Endothelial cell of umbilical vein (primary cell): ENCODE results near the gene APOL2. TPM values are rescaled to one million over a fixed set of nuclear protein-coding genes. Genes with fewer than 3 reads are reported as not detected.

ENCODE experiments used
- BruUV-seq: library from RNA; stranded (reverse); fragments of 400-500 nt; replicated peaks from 2 replicates; lab custom pipeline; 2021; lab: Mats Ljungman, UMichigan
- CTCF ChIA-PET: fragments of 300-600, 350-600 bp; sonication (Branson Sonifier 250); formaldehyde crosslinking; loops from one replicate; lab custom pipeline; 2021; ENCODE audit warnings: antibody characterized with exemption, inconsistent platforms; lab: Charles Lee
- POLR2A ChIA-PET: fragments of 300-600, 350-600 bp; sonication (Branson Sonifier 250); formaldehyde crosslinking; loops from one replicate; lab custom pipeline; 2021; ENCODE audit warnings: antibody characterized with exemption, inconsistent platforms; lab: Charles Lee
- DNase-seq: peaks from one replicate; pipeline ENCODE4 v3.0.0-alpha.2; 2011; ENCODE audit warnings: low read depth, low spot score
- FAIRE-seq: peaks from 2 replicates; lab custom pipeline; 2011; peaks lifted over from hg19 to GRCh38; lab: Jason Lieb, UNC
- H2AFZ ChIP-seq: 2 replicates; pipeline ENCODE4 v1.6.0; 2012; ENCODE audit warnings: low read depth, low read length, control low read depth, inconsistent platforms
- H3K27ac ChIP-seq: 2 replicates; pipeline ENCODE4 v1.5.1; 2011; ENCODE audit warnings: low read depth, mild to moderate bottlenecking, control low read depth, low read length, moderate library complexity; ENCODE audit not compliant: insufficient read depth
- H3K27me3 ChIP-seq, 2 experiments: 2 replicates each; pipeline versions ENCODE4 v1.6.0 to v1.6.1; 2011; ENCODE audit warnings: low read length in 2 of 2, mixed read lengths in 1 of 2; ENCODE audit not compliant: control insufficient read depth in 2 of 2, insufficient read depth in 2 of 2
- H3K36me3 ChIP-seq, 2 experiments: 2 replicates in 1 of 2; 3 replicates in 1 of 2; pipeline ENCODE4 v1.5.1; 2011; ENCODE audit warnings: low read length in 2 of 2, mild to moderate bottlenecking in 1 of 2, moderate library complexity in 1 of 2; ENCODE audit not compliant: control insufficient read depth in 2 of 2, insufficient read depth in 2 of 2; ENCODE audit errors: extremely low read depth in 1 of 2
- H3K4me1 ChIP-seq: 3 replicates; pipeline ENCODE4 v1.5.1; 2011; ENCODE audit warnings: mild to moderate bottlenecking, low read length; ENCODE audit not compliant: control insufficient read depth, insufficient read depth; ENCODE audit errors: extremely low read depth
- H3K4me2 ChIP-seq: 2 replicates; pipeline ENCODE4 v1.6.1; 2011; ENCODE audit warnings: low read length, control low read depth, mixed read lengths; ENCODE audit not compliant: insufficient read depth
- H3K4me3 ChIP-seq, 3 experiments: fragments of 200-600 bp in 1 of 3; sonication (generic), shearing (Covaris generic) in 1 of 3; replicated peaks in 1 of 3; 2 replicates each; pipeline ENCODE4 v1.5.1; 2011 to 2016; ENCODE audit warnings: control low read depth in 3 of 3, low read length in 3 of 3, mild to moderate bottlenecking in 2 of 3, inconsistent platforms in 1 of 3, low read depth in 1 of 3, moderate library complexity in 1 of 3; ENCODE audit not compliant: insufficient read depth in 1 of 3
- H3K79me2 ChIP-seq: 2 replicates; pipeline ENCODE4 v1.6.0; 2012; ENCODE audit warnings: low read length, inconsistent platforms; ENCODE audit not compliant: control insufficient read depth, insufficient read depth
- H3K9ac ChIP-seq: replicated peaks from 2 replicates; pipeline ENCODE3; 2011; ENCODE audit warnings: low read length, control low read depth; ENCODE audit not compliant: insufficient read depth; ENCODE audit errors: extremely low read depth
- H3K9me1 ChIP-seq: replicated peaks from 3 replicates; pipeline ENCODE4 v1.6.0; 2011; ENCODE audit warnings: mild to moderate bottlenecking, low read length; ENCODE audit not compliant: control insufficient read depth, insufficient read depth; ENCODE audit errors: extremely low read depth
- H3K9me3 ChIP-seq: replicated peaks from 2 replicates; pipeline ENCODE4 v1.5.1; 2012; ENCODE audit warnings: low read length, inconsistent platforms; ENCODE audit not compliant: control insufficient read depth, insufficient read depth
- H4K20me1 ChIP-seq: replicated peaks from 2 replicates; pipeline ENCODE3; 2011; ENCODE audit warnings: mild to moderate bottlenecking, low read length; ENCODE audit not compliant: control insufficient read depth, insufficient read depth; ENCODE audit errors: extremely low read depth
- EZH2 ChIP-seq: IDR thresholded peaks from 2 replicates; pipeline ENCODE4 v1.6.1; 2012; ENCODE audit warnings: borderline replicate concordance, low read depth, mild to moderate bottlenecking, moderate library complexity, low read length, inconsistent platforms; ENCODE audit not compliant: severe bottlenecking
- FOS ChIP-seq: IDR thresholded peaks from 2 replicates; pipeline ENCODE4 v1.6.1; 2011; ENCODE audit warnings: mild to moderate bottlenecking, low read length, moderate library complexity, borderline replicate concordance; ENCODE audit not compliant: insufficient read depth
- GATA2 ChIP-seq: IDR thresholded peaks from 2 replicates; pipeline ENCODE4 v1.7.0; 2011; ENCODE audit warnings: low read depth, mild to moderate bottlenecking, moderate library complexity, mixed read lengths, low read length; ENCODE audit not compliant: insufficient read length, insufficient read depth
- JUN ChIP-seq: IDR thresholded peaks from 2 replicates; pipeline ENCODE4 v1.6.1; 2011; ENCODE audit warnings: borderline replicate concordance, low read depth; ENCODE audit not compliant: insufficient read length, insufficient read depth
- MYC ChIP-seq: IDR thresholded peaks from one replicate; pipeline ENCODE4 v1.6.1; 2011; ENCODE audit warnings: mild to moderate bottlenecking, low read depth, low read length
- POLR2A ChIP-seq: IDR thresholded peaks from 2 replicates; pipeline ENCODE4 v1.6.1; 2012; ENCODE audit warnings: low read depth, mild to moderate bottlenecking, control low read depth, low read length
- POLR2AphosphoS5 ChIP-seq: IDR thresholded peaks from 2 replicates; pipeline ENCODE4 v1.6.1; 2012; ENCODE audit warnings: low read depth, mild to moderate bottlenecking, control low read depth, low read length, moderate library complexity; ENCODE audit not compliant: insufficient read depth
- dilution Hi-C: fragments of 300-500 bp; cut with MboI; formaldehyde crosslinking; loops from one replicate; pipeline ENCODE4 v1.15.0; 2019; ENCODE audit warnings: low sequenced_read_pairs; ENCODE audit not compliant: extremely low pct_ligation_motif_present
- intact Hi-C: fragments of 100-400 bp; cut with micrococcal nuclease; formaldehyde crosslinking; loops from one replicate; pipeline ENCODE4 v1.10.0; 2022
- polyA plus RNA-seq, 4 experiments: library from polyadenylated mRNA; depleted of rRNA in 3 of 4; stranded (reverse) in 3 of 4; unstranded in 1 of 4; fragments of >200 nt; gene quantifications; 2 replicates each; pipeline versions ENCODE4 v1.2.1 to v1.2.3, GENCODE V29; 2011 to 2012; ENCODE audit warnings: missing spikeins in 1 of 4
- total RNA-seq: library from RNA; stranded (reverse); gene quantifications from 2 replicates; pipeline ENCODE4 v1.2.3, GENCODE V29; 2021
- TF ChIP-seq, protein P1 (sequence below), 2 donors: IDR thresholded peaks; 1 replicate in 1 of 2; 2 replicates in 1 of 2; pipeline ENCODE4 v1.5.1; 2011; ENCODE audit warnings: low read length in 2 of 2, mild to moderate bottlenecking in 2 of 2, moderate library complexity in 2 of 2, control low read depth in 1 of 2, inconsistent platforms in 1 of 2, low read depth in 1 of 2; ENCODE audit not compliant: insufficient read depth in 1 of 2; ENCODE audit errors: extremely low read depth in 1 of 2
- TF ChIP-seq, protein P2 (sequence below): IDR thresholded peaks from 2 replicates; pipeline ENCODE4 v1.6.1; 2011; ENCODE audit not compliant: insufficient read depth, insufficient read length

The APOL2 gene
- total and polyA plus RNA-seq, 2 donors (not counting 3 experiments of a cell fraction or from before 2014, with no cell fraction given), result 16.9 to 37.6 TPM

DNA sequence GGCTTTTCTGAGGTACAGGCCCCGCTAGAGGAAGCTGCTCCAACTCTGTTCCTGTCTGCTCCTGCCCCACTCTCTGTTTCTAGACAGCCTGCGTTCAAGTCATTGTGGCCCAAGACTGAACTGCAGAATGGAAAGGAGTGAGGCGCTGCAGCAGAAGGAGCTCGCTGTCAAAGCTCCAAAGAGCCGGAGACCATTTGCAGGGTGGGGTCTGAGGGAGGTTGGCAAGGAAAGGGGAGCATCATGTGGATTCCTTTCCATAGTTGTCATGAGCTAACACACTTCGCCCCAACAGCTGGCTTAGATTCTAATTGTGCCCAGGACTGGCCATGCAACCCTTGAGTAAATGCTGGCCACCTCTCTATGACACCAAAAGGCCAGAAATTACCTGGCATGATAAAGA lies 56.5 kb downstream of the APOL2 start:
- no peak overlapping the region for H3K4me3 ChIP-seq
- POLR2A ChIA-PET, result no interaction called here

More for the DNA sequence above, 56.5 kb downstream of the APOL2 start:
- peaks cover 2 to 5% of the 10 kb centered on the region in 2 experiments for H3K27me3 ChIP-seq
- H3K9me1 ChIP-seq, result no peaks in the 10 kb centered on the region
- H3K79me2 ChIP-seq, result no peaks in the 10 kb centered on the region
- dilution Hi-C loops, result no loop called here
- intact Hi-C loops, result no loop called here
- no peaks in the 10 kb centered on the region for H3K36me3 ChIP-seq
- no peak overlapping the region for H2AFZ ChIP-seq
- no peak for TF ChIP-seq POLR2A
- TF ChIP-seq MYC, result no peak
- TF ChIP-seq GATA2, result no peak
- TF ChIP-seq FOS, result no peak
- TF ChIP-seq, protein P1, sequence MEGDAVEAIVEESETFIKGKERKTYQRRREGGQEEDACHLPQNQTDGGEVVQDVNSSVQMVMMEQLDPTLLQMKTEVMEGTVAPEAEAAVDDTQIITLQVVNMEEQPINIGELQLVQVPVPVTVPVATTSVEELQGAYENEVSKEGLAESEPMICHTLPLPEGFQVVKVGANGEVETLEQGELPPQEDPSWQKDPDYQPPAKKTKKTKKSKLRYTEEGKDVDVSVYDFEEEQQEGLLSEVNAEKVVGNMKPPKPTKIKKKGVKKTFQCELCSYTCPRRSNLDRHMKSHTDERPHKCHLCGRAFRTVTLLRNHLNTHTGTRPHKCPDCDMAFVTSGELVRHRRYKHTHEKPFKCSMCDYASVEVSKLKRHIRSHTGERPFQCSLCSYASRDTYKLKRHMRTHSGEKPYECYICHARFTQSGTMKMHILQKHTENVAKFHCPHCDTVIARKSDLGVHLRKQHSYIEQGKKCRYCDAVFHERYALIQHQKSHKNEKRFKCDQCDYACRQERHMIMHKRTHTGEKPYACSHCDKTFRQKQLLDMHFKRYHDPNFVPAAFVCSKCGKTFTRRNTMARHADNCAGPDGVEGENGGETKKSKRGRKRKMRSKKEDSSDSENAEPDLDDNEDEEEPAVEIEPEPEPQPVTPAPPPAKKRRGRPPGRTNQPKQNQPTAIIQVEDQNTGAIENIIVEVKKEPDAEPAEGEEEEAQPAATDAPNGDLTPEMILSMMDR (IDR thresholded peaks at IDR 0.05; ENCODE audit: extremely low read depth in 1 of 2, insufficient read depth in 1 of 2, low read depth in 1 of 2, low read length in 2 of 2), result no peak
- no peak for TF ChIP-seq JUN
- no peak for TF ChIP-seq POLR2AphosphoS5
- TF ChIP-seq, protein P2, sequence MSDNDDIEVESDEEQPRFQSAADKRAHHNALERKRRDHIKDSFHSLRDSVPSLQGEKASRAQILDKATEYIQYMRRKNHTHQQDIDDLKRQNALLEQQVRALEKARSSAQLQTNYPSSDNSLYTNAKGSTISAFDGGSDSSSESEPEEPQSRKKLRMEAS, result no peak
- no peak for TF ChIP-seq EZH2
- no peak overlapping the region for H3K4me2 ChIP-seq
- H3K27ac ChIP-seq, result no peak overlapping the region
- BruUV-seq, result no TSS peak
- H3K9ac ChIP-seq, result no peak overlapping the region
- no peak for FAIRE-seq
- no peak for DNase-seq
- no peaks in the 10 kb centered on the region for H3K9me3 ChIP-seq
- no peaks in the 10 kb centered on the region for H3K4me1 ChIP-seq
- H4K20me1 ChIP-seq, result no peaks in the 10 kb centered on the region
- CTCF ChIA-PET, result interaction anchor here (0.8 to 5.7 kb wide), 5 partner anchors 12 to 304 kb away, joined by 3 to 140 read pairs (median 5); no protein-coding TSS in a partner anchor
